Activated naive CD4-positive, alpha-beta T cell (primary cell): ENCODE measurements around the gene CLMP.
"Not testable (repeated sequence)": the region's sequence is repeated elsewhere in the genome, so short reads cannot be mapped to it uniquely, and the experiment has no call there.

Experiments used
- DNase-seq, 4 experiments: peaks; one replicate each; lab custom pipeline; 2025; lab: John Stamatoyannopoulos, UW

Gene CLMP

DNA sequence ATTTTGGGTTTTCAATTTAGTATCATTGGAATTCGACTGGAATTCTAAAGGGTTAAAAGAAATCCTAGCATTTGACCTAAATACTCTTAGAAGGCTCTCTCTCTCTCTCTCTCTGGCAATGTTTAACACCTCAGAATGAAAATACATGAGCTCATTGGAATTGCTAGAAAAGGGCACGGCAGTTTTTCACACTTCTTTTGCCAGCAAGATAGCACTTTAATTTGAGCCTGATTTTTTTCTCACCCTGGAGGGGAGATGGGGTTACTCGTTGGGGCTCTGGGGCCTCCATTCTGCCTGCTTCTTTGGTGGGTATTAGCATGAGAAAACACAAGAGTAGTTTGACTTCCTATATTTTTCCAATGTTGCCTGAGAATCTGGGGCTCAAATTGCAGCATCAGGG, 22.8 kb upstream of the CLMP start:
- no peak for DNase-seq

DNA sequence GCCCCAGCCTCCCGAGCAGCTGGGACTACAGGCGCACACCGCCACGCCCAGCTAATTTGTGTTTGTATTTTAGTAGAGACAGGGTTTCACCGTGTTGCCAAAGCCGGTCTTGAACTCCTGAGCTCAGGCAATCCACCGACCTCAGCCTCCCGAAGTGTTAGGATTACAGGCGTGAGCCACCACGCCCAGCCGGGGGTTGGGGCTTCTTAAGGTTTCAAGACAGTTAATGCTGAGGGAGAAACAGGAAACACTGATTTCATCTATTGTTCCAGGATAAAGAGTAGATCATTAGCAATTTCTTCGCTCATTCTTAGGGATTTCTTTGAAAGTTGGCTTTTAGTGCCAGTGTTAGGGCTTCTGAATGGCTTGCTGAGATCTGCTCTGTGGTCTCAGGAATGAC, 21.2 kb upstream of the CLMP start:
- DNase-seq: no peak

DNA sequence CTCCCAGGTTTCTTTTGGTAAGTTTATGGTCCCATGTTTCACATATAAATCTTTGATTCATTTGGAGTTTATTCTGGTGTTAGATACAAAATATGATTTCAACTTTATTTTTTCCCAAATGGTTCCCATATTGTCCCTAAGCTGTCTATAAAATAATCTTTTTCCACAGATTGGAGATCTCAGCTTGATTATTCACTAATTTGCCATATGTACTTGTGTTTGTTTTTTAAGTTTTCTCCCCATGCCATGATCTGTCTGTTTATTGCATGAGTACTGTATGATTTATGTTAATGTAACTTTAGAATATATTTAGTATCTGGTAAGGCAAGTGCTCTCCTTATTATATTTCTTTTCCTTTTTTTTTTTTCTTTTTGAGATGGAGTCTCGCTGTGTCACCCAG, 19.9 kb upstream of the CLMP start:
- DNase-seq: no peak

DNA sequence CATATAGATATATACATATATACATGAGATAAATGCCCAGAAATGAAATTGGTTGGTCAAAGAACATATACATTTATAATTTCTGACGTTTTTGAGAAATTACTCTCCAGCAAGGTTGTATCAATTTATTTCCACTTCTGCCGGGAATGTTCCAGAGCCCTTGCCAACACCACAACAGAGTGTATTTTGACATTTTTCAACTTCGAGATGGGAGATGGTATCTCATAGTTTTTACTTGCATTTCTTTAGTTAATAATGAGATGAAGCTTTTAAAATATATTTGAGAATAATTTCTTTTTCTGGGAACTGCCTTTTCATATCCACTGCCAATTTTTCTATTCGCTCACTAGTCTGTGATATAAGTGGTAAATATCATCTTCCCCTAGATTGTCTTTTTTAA, 19.3 kb upstream of the CLMP start:
- no peak for DNase-seq

DNA sequence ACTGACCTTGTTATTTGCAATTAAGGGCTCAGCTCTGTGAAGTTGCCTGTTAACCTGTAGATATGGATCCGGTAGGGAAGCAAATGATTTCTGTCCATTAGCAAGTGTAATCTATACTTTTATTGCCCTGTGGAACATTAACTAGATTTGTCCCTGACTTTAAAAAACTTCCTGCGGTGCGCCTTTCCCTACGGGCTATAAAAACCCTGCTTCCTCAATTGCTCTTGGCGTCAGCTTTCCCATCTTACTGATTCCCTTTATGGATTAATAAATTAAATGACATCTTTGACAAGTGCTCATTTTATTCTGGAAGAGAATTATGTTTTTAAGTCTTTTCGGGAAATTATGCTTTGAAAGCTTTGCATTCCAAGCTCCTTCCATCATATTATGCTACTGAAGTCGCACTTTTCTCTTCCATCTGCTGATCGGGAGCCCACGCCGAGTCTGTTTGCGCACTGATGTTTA, 18.3 kb upstream of the CLMP start:
- DNase-seq: no peak

DNA sequence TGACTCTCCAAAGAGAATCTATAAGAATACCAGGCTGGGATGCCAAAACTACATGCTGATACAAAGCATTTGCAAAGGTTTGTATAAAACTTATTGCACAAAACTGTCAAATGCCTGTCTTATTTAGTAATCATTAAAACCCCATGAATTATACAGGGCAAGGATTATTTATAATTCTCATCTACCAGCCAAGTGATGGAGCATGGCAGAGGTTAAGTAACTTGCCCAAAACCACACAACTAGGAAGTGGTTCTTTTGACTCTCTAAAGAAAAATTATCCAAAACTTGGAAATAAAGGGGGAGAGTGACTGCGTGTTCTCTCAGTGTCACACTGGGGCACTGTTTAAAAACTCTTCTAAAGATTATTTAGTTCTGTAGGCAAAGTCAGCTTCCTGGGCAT, 17.4 kb upstream of the CLMP start:
- no peak for DNase-seq

DNA sequence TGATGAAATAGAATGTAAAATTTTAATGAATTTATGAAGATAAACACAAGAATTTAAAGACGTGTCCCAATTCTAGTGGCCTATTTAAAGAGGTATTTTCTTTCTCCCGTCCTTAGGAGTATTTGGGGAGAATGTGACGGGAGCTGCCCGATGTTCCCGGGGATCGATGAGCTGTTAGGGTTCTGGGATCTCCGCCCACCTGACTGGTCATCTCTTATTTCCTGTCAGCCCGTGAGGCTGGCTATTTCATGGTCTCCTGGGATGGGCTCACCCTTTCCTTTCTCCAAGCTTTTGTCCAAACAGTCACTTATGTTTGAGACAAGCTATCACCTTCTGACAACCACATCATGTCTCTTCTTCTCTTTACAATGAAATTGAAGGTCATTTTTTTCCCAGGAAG, 16.9 kb upstream of the CLMP start:
- no peak for DNase-seq

DNA sequence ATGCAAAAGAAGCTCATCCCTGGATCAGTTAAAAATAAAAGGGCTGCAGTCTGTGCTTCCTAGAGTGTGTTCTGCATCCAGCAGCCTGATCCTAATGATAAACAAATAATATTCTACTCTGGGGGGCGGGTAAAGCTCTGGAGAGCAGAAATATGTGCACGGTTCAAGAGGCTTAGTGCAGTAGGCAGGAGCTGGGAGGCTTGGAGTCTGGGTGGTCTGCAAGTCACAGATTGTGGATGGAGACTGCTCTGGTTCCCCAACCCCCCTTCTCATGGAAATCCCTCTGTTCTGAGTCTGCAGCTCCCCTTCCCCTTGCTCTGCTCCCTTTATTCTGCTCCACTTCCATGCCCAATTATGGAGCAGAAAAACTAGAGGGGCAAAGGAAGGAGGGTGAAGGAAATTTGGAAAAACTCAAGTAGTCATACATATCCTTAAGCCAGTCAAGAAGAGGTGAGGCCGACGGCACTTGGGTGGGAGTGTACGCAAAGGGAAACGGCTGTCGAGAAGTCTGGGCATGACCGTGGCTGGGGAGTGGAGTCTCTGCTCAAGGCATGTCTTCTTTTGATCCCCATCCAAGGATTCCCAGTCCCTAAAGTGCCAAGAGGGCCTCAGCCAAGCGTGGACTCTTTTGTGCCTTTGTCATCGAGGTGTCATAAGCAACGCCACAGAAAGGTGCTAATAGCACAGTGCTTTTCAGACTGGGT, 16.3 kb upstream of the CLMP start:
- DNase-seq: no peak

DNA sequence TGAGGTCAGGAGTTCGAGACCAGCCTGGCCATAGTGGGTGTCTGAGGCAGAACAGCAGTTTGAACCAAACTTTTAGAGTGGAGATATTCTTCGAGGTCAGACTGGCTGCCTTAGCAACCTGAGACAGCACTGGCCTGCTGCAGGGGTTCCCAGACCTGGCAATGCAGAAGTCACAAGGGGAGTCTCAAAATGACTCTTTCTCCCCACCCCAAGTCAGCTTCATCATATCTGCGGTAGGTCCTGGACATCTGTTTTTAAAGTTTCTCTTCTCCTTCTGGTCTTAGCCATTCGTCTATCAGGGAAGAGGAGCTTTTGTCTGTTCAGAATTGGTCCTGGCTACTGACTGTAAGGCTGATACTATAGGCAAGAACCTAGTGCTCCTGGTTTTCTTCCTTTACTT, 14.5 kb upstream of the CLMP start:
- no peak for DNase-seq

DNA sequence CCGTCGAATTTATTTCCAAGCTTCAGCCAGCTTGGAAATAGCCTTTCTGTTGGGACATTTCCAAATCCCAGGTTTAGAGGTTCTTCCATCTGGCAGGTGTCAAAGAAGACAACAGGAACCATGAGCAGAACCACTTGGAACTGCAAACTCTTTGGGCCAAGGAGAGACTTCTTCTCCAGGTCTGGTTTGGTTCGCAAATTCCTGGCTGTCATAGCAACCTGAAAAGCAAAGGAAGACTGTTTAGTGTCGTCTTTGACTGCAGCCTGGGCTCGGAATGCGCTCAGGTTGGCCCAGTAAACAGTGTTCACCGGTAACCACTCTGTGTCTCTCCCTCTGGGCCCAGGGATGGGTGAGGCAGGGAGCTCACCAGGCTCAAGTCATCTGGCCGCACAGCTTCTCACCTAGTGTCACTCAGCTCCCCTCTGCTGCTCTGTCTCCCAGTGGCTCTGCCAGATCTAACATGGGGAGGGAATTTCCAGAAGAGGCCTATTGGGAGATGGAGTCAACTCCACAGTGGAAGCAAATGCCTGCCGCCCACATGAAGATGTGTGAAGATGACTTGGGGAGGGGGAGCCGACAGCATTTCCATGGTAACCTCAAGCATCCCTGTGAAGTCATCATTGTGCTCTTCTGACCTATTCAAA, 11.9 kb upstream of the CLMP start:
- no peak for DNase-seq

DNA sequence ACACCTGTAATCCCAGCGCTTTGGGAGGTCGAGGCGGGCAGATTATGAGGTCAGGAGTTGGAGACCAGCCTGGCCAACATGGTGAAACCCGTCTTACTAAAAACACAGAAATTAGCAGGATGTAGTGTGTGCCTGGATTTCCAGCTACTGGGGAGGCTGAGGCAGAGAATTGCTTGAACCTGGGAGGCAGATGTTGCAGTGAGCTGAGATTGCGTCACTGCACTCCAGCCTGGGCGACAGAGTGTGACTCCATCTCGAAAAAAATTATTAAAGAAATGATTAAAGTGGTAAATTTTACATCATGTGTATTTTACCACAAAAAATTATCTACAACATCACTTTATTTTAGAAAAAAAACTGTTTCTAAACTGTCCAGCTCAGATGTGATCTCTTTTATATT, 11.0 kb upstream of the CLMP start:
- DNase-seq: not testable (repeated sequence)

DNA sequence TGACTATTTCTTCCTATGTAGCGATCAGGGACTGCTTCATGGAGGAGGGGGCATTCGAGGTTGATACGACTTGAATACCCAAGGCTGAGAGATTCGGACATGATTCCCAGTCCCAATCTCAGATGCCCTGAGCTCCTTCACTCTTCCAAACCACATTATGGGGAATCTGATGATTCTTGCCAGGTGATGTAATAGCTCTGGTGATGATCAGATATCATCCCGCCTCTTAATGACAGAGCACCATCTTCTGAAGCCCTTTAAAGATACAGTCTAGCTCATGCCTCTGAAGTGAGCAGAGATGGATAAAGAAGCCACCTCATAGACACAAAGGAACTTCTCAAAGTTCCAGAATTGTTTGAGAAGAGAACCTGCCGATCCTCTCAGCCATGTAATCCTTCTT, 8.9 kb upstream of the CLMP start:
- DNase-seq: no peak

DNA sequence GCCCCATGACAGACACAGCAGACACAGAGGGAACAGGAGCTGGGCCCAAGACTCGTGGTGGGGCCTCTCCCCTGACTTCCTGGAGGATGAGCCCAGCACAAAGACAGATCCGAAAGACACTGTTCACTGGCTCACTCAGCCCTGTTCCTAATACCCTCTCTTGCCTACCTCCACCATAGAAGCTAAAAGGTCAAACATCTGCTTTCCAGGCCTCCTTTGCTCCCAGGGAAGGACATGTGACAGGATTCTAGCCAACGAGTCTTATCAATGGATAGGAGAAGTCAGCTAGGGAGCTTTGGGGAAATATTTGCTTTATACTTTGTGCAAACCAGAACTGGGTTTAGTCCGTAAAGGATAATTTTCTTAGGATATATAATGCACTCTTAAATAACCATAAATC, 8.4 kb upstream of the CLMP start:
- no peak for DNase-seq

DNA sequence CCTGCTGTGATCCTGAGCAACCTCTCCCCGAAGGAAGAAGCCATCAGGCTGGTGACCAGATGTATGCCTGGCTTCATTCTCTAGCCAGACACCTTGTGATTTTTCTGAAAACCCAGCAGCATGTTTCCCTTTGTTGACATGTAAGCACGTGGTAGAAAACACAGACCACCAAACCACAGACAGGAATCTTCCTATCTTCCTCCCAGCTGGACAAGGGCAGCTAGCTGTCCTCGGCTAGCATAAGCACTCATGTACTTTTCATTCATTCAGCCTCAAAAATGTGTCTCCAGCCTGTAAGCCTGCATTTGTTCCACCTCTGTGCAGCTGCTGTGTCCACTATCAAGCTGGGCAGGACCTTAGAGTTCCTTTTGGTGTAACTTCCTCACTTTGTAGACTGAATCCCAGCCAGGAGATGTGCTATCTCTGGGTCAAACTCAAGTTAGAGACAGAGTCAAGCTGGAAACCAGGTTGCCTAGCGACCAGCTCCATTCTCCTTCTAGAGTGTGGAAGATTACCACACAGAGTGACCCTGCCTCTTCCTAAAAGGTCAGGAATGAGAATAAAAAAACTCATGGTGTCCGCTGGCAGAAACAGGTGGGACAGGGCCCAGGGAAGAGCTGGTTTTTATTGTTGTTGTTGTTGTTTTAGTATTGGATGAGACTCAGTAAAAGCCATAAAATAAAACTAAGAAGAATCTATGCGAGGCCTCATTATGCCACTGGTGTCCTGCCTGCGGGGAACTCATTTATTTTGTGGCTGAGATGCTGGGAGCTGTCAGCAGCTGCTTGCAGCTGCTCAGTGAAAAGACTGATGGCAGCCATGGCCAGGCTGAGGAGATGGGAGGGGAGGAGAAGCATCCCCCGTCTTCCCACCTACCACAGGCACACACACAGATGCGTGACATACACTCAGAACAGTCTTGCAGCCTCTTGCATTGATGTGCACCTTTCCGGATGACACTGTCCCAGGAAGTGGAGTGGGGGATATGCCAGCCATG, 7.4 kb upstream of the CLMP start:
- DNase-seq: no peak

DNA sequence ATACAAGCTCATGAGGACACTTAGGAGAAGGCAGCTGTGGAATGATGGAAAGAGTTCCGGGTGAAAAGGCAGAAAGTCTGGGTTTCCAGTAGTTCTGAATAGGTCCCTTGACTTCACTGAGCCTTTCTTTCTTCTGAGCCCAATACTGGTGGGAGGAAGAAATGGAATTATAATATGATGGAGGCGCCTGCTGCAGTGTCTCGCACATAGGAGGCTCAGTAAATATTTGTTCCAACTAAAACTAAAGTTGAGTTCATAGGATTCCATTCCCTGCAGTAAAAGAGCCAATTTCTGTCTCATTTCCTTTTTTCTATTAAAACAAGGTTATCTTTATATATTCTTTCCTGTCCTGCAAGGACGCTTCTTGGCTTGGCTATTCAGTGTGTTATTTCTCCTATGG, 5.2 kb upstream of the CLMP start:
- no peak for DNase-seq

DNA sequence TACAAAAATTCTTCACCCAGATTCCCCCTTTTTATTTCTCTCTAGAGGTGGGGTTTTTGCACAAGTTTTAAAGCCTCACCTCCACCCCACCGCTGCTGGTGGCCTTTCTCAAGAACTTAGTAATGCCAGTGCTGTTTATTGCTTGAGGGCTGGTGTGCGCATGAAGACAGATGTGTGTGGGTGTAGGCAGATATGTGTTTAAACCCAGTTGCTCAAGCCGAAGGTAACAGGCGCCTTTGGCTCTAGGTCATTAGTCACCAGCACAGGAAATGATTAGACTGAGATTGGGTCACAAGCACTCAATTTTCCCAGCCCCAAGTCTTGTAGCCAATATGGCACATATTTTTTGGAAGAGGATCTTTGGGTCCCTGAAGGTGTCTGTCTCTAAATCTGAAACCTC, 2.7 kb upstream of the CLMP start:
- DNase-seq: no peak

DNA sequence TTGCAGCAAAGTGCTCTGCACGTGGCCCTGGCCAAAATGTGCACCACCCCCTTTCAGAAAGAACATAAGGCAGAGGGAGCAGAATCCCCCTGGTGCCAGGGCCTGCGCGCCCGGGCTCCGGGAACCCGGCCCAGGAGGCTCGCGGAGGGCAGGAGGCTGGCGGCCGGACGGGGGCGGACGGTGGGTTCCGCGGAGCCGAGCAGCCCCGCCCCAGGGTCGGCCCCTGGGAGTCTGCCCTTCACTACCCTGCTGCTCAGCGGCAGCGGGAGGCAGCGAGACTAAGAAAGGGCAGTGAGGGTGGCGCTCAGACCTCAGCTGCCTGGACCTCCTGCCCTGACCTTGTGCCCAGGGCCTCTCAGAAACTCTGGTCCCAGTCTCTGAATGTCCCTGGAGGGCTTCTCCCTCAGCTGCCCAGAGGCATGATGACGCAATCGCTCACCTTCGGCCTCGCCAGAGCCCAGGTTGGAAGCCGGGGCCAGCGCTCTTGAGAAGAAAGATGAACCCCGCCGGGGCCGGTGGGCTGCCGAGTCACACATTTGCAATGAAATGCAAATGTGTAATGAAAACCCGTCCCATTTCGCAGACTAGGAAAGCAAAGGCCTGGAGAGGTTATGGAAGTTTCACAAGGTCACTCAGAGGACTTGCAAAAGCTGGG, 1.1 kb upstream of the CLMP start:
- no peak for DNase-seq

DNA sequence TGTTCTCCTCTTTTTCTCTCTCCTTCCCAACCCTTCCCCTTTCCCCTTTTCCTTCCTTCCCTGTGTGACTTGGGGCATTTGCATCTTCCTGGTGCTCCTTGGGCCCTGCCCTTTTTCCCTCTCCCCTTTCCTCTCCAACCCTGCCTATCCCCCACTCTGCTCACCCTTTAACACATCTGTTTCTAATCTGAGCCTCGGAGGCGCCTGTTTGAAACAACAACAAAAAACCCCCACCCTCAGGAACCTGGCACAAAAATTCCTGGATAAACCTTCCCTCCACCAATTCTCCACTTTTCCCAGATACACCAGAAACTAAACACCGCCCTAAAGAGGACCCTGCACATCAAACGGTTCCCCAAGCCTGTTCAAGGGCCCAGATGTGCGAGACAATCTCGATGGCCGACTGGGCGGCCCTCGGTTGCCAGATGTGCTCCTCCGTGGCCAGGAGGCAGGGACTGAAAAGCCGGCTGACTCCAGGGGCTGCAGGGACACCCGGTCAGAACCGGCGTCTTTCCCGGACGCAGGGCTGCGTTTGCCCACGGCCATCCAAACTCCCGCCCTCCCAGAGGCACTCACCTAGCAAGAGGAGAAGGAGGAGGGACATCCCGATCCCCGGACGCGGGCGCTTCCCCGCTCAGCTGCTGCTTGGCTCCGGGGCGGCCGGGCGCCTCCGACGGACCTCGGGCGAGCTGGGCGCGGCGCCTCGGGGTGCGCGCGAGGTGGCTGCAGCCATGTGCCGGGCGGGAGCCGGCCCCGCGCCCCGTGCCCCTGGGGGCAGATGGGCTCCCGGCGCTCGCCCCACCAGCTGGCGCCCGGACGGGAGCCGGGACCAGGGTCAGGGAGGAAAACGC, 486 bp downstream of the CLMP start:
- no peak for DNase-seq

DNA sequence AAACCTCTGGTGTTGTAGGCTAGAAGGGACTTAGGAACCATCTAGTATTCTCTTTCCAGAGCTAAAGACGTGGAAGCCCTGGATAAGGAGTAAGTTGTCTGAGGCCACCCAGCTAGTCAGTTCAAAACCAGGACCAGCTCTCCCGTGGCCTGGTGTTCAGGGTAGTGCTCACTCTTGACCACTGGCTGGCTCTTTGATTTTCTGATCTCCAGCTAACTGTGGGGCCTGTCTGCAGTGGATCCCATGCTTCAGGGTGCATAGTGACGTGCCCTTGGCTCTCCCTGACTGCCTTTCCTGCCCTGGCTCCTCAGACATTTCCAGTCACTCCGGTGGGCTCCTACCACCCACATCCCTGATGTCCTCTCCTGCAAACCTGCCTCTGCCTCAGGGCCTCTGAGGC, 1.3 kb downstream of the CLMP start:
- DNase-seq: no peak

DNA sequence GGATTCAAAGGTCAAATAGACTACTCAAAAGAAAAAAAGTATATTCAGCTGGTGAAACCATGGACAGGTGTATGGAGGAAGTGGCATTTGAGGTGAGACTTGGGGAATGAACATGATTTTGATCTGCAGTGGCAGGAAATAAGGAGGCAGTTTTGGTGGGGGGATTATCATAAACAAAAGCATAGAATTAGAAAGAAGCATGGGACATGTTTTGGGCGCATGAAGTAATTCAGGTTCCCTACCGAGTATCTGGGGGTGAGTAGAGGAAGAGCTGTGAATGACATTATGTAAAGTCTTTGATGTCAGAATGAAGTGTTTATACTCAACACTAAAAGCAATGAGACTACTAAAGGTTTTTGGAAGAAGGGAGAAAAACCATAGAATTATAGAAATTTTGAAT, 3.1 kb downstream of the CLMP start:
- DNase-seq: no peak

DNA sequence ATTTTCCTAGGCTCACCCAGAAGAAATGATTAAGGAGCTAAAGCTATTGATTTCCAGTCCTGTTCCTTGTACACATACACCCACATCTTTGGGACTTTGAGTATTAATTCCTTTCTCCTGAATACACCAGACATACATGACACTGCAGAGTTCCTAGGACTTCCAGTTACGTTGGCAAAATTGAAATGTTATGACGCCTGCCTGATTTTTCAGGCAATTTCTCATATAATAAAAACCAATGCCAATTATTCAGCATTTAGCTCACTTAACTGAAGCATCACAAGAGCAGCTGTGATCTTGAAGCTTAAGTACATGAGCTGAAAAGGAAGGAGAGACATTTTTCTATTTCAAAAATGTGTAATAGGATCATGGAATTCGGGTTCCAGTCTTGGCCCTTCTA, 4.5 kb downstream of the CLMP start:
- DNase-seq: no peak
